Dendritic cell treated with granulocyte-macrophage colony-stimulating factor and Interleukin-4, amounts not matched to agents 40 ng/mL and 50 ng/mL, for 4 days (primary cell): ENCODE results near the gene AVPI1.
A peak's percentile ranks its signal among the peaks of the same experiment; 100 is the strongest.

Experiments
- H3K27ac Mint-ChIP-seq: one replicate; pipeline ENCODE4 v1.8.0; 2022; ENCODE audit warnings: mild to moderate bottlenecking, mixed read lengths
- H3K27me3 Mint-ChIP-seq: one replicate; pipeline ENCODE4 v1.8.0; 2022; ENCODE audit warnings: mild to moderate bottlenecking, mixed read lengths
- H3K36me3 Mint-ChIP-seq: one replicate; pipeline ENCODE4 v1.8.0; 2022; ENCODE audit warnings: low read depth, mixed read lengths
- H3K4me1 Mint-ChIP-seq: one replicate; pipeline ENCODE4 v1.8.0; 2022; ENCODE audit warnings: low read depth, mixed read lengths
- H3K4me3 Mint-ChIP-seq: one replicate; pipeline ENCODE4 v1.8.0; 2022; ENCODE audit warnings: mild to moderate bottlenecking, moderate library complexity, mixed read lengths
- H3K9me3 Mint-ChIP-seq: one replicate; pipeline ENCODE4 v1.8.0; 2022; ENCODE audit warnings: mixed read lengths
- intact Hi-C: fragments of 100-400 bp; cut with micrococcal nuclease; formaldehyde crosslinking; loops from one replicate; pipeline ENCODE4 v1.15.0; 2022

Gene AVPI1

GRCh38 chr10:97718178-97718577, 31.1 kb upstream of the AVPI1 start:
- Mint-ChIP-seq H3K4me3 (peak overlapping the region; percentile 10), H3K27me3 (no peaks in the 10 kb centered on the region), H3K36me3 (peaks cover 91% of the 10 kb centered on the region), H3K27ac (peak overlapping the region; percentile 54), H3K9me3 (no peaks in the 10 kb centered on the region), H3K4me1 (peaks cover 64% of the 10 kb centered on the region)
- intact Hi-C loops: no loop called here

GRCh38 chr10:97717627-97718026, 30.6 kb upstream of the AVPI1 start:
- H3K4me1 Mint-ChIP-seq: peaks cover 69% of the 10 kb centered on the region
- intact Hi-C loops: no loop called here
- peak overlapping the region; percentile 54 for H3K27ac Mint-ChIP-seq
- no peaks in the 10 kb centered on the region for H3K27me3 Mint-ChIP-seq
- no peaks in the 10 kb centered on the region for H3K9me3 Mint-ChIP-seq
- no peak overlapping the region for H3K4me3 Mint-ChIP-seq
- peaks cover 95% of the 10 kb centered on the region for H3K36me3 Mint-ChIP-seq

GRCh38 chr10:97715259-97715874, 28.3 kb upstream of the AVPI1 start:
- Mint-ChIP-seq H3K27ac (peak overlapping the region; percentile 97), H3K36me3 (peaks cover 76% of the 10 kb centered on the region), H3K4me3 (peak overlapping the region; percentile 98), H3K27me3 (no peaks in the 10 kb centered on the region), H3K4me1 (peaks cover 72% of the 10 kb centered on the region), H3K9me3 (no peaks in the 10 kb centered on the region)
- intact Hi-C loops: no loop called here

GRCh38 chr10:97714401-97715258, 27.6 kb upstream of the AVPI1 start:
- Mint-ChIP-seq H3K4me3 (peak overlapping the region; percentile 98), H3K4me1 (peaks cover 73% of the 10 kb centered on the region), H3K9me3 (no peaks in the 10 kb centered on the region), H3K27ac (peak overlapping the region; percentile 97), H3K27me3 (no peaks in the 10 kb centered on the region), H3K36me3 (peaks cover 68% of the 10 kb centered on the region)
- intact Hi-C loops: no loop called here

- Mint-ChIP-seq H3K4me3 (peak overlapping the region; percentile 98), H3K36me3 (peaks cover 61% of the 10 kb centered on the region), H3K4me1 (peaks cover 73% of the 10 kb centered on the region), H3K27ac (peak overlapping the region; percentile 97), H3K9me3 (no peaks in the 10 kb centered on the region), H3K27me3 (peaks cover 5% of the 10 kb centered on the region)
- intact Hi-C loops: no loop called here
These were observed 26.9 kb upstream of the AVPI1 start for GRCh38 chr10:97713826-97714400.

GRCh38 chr10:97713339-97713825, 26.3 kb upstream of the AVPI1 start, which contains the start of gene MARVELD1:
Gene MARVELD1, plus strand, starts transcription at chr10:97713730. Its CDS starts 147 bp downstream, at chr10:97713877.
- peaks cover 7% of the 10 kb centered on the region for H3K27me3 Mint-ChIP-seq
- peak within 1 kb of the TSS; percentile 97 for H3K27ac Mint-ChIP-seq
- peaks cover 56% of the 10 kb centered on the region for H3K36me3 Mint-ChIP-seq
- H3K4me3 Mint-ChIP-seq: peak within 1 kb of the TSS; percentile 98
- no peaks in the 10 kb centered on the region for H3K9me3 Mint-ChIP-seq
- H3K4me1 Mint-ChIP-seq: peaks cover 68% of the 10 kb centered on the region
- intact Hi-C loops: no loop called here

DNA sequence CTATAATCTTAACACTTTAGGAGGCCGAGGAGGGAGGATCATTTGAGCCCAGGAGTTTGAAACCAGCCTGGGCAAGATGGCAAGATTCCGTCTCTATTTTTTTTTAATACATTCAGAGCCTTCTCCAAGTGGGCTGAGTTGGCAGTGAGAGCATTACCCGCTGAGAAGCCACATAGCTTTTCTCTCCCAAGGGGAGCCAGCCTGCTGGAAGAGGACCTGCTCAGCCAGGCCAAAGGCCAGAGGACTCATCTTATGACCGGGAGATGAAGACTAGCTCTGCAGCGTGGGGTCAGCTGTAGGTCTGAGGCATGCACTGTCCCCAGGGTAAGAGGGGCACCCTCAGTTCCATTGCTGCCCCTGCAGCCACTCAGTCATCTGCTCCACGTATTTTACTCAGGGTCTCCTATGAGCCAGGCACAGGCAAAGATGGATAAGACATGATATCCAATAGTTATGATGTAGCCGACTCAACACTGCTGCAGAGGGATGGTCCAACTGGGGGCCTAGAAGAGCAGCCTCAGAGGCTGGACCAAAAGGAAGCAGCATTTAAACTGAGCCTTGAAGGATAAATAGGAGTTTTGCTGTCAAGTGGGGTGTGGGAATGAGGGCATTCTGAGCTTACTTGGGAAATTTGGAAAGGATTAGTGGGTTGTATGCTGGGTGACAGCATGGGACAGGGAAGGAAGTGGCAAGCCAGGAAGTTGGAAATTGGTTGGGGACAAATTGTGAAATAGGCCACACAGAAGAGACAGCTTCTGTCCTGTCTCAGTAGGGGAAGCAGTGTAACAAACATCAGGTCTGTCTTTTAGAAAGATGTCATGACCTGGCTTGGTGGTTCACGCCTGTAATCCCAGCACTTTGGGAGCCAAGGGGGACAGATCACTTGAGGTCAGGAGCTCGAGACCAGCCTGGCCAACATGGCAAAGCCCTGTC, 24.9 kb upstream of the AVPI1 start:
- Mint-ChIP-seq H3K4me1 (peaks cover 53% of the 10 kb centered on the region), H3K9me3 (no peaks in the 10 kb centered on the region), H3K4me3 (peak overlapping the region; percentile 17), H3K27me3 (peaks cover 8% of the 10 kb centered on the region), H3K27ac (peak overlapping the region; percentile 97), H3K36me3 (peaks cover 41% of the 10 kb centered on the region)
- intact Hi-C loops: loop anchor here (1.0 kb wide), 1 partner anchor 24 kb away; no protein-coding TSS in a partner anchor

DNA sequence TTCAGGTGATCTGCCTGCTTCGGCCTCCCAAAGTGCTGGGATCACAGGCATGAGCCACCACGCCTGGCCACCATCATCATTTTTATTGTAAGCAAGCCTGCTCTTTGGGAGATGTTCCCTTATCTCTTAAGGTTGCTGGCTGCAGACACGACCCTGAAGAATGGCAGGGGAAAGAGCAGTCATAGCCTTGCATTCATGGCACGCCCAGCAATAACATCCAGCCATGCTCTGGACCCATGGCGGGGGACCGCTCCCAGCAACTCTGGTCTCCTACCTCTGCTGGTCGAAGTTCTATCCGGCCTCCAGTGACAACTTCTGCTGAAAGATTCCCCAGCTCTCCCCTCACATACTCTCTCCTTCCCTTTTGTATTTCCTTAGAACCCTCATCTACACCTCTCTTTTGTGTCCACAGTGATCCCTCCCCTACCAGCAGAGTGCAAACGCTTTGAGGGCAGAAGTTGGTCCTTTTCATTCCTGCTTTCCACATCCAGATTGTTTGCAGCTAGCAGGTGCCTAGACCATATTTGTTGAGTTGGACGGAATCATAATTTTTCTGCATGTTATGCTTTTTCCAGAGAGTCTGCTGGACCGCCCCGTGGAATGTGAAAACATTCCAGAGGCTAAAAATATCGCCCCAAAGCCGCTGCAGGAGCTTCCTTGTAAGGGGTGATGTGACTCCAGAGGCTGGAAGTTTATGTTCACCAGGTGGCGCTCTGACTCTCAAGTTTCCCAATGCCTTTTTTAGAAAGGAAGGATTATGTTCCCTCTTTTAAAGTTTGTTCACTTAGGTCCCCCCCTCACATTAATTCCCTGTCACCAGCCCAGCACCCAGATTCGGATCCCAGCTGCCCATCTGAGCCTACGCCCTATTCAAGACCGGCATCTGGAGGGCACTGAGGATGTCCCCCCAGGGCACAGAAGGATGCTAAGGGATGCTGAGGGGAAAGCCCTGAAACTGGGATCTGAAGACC, 22.2 kb upstream of the AVPI1 start:
- intact Hi-C loops: no loop called here
- H3K27me3 Mint-ChIP-seq: peaks cover 12% of the 10 kb centered on the region
- H3K9me3 Mint-ChIP-seq: no peaks in the 10 kb centered on the region
- H3K4me3 Mint-ChIP-seq: no peak overlapping the region
- no peak overlapping the region for H3K27ac Mint-ChIP-seq
- peaks cover 15% of the 10 kb centered on the region for H3K36me3 Mint-ChIP-seq
- peaks cover 31% of the 10 kb centered on the region for H3K4me1 Mint-ChIP-seq

DNA sequence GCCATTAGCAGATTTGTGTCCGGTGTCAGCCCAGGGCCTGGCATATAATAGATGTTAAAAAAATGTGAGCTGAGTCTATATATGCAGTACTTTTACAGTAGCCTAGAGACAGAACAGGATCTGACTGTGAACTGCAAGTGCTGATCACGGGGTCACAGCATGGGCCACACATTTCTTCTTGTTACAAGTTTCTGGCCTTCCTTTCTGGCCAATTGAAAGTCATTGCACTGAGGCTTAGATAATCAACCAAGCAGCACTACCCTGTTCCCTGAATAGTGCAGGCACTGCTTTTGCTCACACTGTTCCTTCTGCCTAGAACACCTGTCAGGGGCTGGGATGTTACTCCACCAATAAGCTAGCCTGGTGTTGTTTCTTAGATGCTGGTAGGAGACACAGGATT, 21.1 kb upstream of the AVPI1 start:
- Mint-ChIP-seq H3K4me3 (no peak overlapping the region), H3K9me3 (no peaks in the 10 kb centered on the region), H3K27ac (no peak overlapping the region), H3K36me3 (peaks cover 4% of the 10 kb centered on the region), H3K27me3 (peaks cover 12% of the 10 kb centered on the region), H3K4me1 (peaks cover 24% of the 10 kb centered on the region)
- intact Hi-C loops: no loop called here

DNA sequence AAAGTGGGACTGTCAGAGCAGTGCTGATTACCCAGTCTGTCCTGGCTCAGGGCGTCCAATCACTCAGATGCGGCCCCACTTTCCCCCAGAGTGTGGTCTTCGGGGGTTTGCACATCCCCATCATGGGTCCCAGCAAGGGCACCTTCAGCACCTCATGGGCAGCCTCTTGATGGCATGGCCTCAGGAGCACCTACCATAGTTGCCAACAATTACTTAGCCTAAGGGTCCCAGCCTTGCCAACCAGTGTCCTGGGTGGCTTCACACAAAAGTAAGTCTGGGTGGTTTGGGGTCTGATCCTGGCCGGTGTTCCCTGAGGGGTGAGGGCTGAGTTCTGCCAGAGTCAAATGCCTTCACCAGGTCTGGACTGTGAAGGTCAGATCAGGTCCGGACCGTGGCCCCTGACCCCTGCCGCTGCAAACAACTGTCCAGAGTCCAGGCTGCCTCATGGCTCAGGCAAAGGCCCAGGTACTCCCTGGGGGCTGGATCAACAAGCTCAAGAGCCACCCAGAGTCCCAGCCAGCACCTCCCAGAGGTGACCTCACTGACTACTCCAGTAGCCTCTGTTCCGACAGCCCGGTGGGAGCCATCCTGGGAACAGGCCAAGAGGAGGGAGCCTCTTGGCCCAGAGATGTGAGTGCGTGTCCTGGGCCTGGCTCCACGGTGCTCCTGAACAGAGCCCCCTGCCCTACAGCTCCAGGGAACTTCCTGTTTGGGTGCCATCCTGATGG, 20.3 kb upstream of the AVPI1 start:
- H3K9me3 Mint-ChIP-seq: no peaks in the 10 kb centered on the region

DNA sequence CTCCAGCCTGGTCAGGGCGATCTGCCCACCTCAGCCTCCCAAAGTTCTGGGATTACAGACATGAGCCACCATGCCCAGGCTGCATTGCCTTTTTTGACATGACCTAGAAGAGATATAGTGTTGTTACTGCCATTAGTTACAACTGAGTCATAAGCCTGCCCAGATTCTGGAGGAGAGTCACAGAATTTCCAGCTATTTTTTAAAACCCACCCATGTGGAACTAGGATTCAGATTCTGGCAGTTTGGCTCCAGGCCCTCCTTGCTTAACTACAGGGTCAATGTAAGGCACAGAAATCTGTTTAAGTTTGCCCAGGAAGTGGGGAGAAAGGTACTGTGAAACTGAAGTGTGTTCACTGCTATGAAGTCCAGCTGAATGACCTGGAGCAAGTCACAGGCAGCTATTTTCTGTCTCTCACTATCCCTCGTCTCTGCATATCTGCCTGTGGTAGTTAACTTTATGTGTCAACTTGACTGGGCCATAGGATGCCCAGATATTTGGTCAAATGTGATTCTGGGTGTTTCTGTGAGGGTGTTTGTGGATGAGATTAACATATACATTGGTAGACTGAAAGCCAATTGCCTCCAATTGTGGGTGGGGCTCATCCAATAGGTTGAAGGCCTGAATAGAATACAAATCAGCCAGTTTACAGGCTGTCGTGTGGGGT, 18.1 kb upstream of the AVPI1 start:
- H3K27ac Mint-ChIP-seq: no peak overlapping the region
- H3K36me3 Mint-ChIP-seq: no peaks in the 10 kb centered on the region
- H3K4me1 Mint-ChIP-seq: peaks cover 22% of the 10 kb centered on the region
- peaks cover 16% of the 10 kb centered on the region for H3K27me3 Mint-ChIP-seq
- no peaks in the 10 kb centered on the region for H3K9me3 Mint-ChIP-seq
- intact Hi-C loops: no loop called here
- H3K4me3 Mint-ChIP-seq: no peak overlapping the region

More for the DNA sequence above, 20.3 kb upstream of the AVPI1 start:
- Mint-ChIP-seq H3K27me3 (peaks cover 16% of the 10 kb centered on the region), H3K36me3 (no peaks in the 10 kb centered on the region), H3K4me3 (no peak overlapping the region), H3K27ac (no peak overlapping the region), H3K4me1 (peaks cover 18% of the 10 kb centered on the region)
- intact Hi-C loops: no loop called here
